Naive thymus-derived CD4-positive, alpha-beta T cell (primary cell): ENCODE results near the gene RSRC1. TPM values are rescaled to one million over a fixed set of nuclear protein-coding genes. Genes with fewer than 3 reads are reported as not detected.

ENCODE experiments used
- ATAC-seq: fragments of 150-1000 bp; cut with Tn5 transposase; 2 replicates; pipeline ENCODE4 v1.10.0; 2021; ENCODE audit warnings: mild to moderate bottlenecking, moderate library complexity
- CTCF ChIA-PET: fragments of 350-600 bp; sonication (Branson Sonifier 250); formaldehyde crosslinking; loops from one replicate; lab custom pipeline; 2021; ENCODE audit warnings: antibody characterized with exemption; lab: Charles Lee
- POLR2A ChIA-PET: fragments of 350-600 bp; sonication (Branson Sonifier 250); formaldehyde crosslinking; loops from one replicate; lab custom pipeline; 2021; ENCODE audit warnings: antibody characterized with exemption, inconsistent platforms; lab: Charles Lee
- DNase-seq, 9 donors: peaks; one replicate each; pipeline versions ENCODE4 v3.0.0 to v3.0.0-alpha.2; 2020 to 2022; ENCODE audit warnings: mixed read lengths in 1 of 9
- H3K27ac ChIP-seq: one replicate; pipeline ENCODE4 v1.7.0; 2013; ENCODE audit warnings: mild to moderate bottlenecking, low read depth, low read length, moderate library complexity
- H3K27me3 ChIP-seq, 2 donors: one replicate each; pipeline ENCODE4 v1.7.0; 2013; ENCODE audit warnings: low read length in 2 of 2, mild to moderate bottlenecking in 2 of 2, moderate library complexity in 2 of 2; ENCODE audit not compliant: control insufficient read depth in 2 of 2, insufficient read depth in 2 of 2
- H3K36me3 ChIP-seq, 3 experiments: 1 replicate in 2 of 3; 2 replicates in 1 of 3; pipeline ENCODE4 v1.7.0; 2013; ENCODE audit warnings: low read length in 3 of 3, mild to moderate bottlenecking in 3 of 3, moderate library complexity in 1 of 3; ENCODE audit not compliant: insufficient read depth in 3 of 3, control insufficient read depth in 2 of 3
- H3K4me1 ChIP-seq, 2 donors: one replicate each; pipeline ENCODE4 v1.7.0; 2013; ENCODE audit warnings: low read length in 2 of 2, mild to moderate bottlenecking in 2 of 2, moderate library complexity in 1 of 2; ENCODE audit not compliant: control insufficient read depth in 2 of 2, insufficient read depth in 2 of 2
- H3K4me3 ChIP-seq: 2 replicates; pipeline ENCODE4 v1.7.0; 2013; ENCODE audit warnings: mild to moderate bottlenecking, low read length
- H3K9me3 ChIP-seq, 3 experiments: 1 replicate in 2 of 3; 2 replicates in 1 of 3; pipeline ENCODE4 v1.7.0; 2013; ENCODE audit warnings: low read length in 3 of 3; ENCODE audit not compliant: control insufficient read depth in 2 of 3
- H3K27ac Mint-ChIP-seq, 9 donors: one replicate each; pipeline ENCODE4 v1.8.0; 2020 to 2022; ENCODE audit warnings: mixed read lengths in 9 of 9, mild to moderate bottlenecking in 8 of 9, moderate library complexity in 5 of 9, inconsistent platforms in 2 of 9
- H3K27me3 Mint-ChIP-seq, 5 donors: one replicate each; pipeline ENCODE4 v1.8.0; 2021 to 2022; ENCODE audit warnings: mixed read lengths in 5 of 5, mild to moderate bottlenecking in 1 of 5
- H3K36me3 Mint-ChIP-seq, 5 donors: one replicate each; pipeline ENCODE4 v1.8.0; 2020 to 2022; ENCODE audit warnings: mixed read lengths in 5 of 5, mild to moderate bottlenecking in 3 of 5, inconsistent platforms in 1 of 5
- H3K4me1 Mint-ChIP-seq, 7 donors: one replicate each; pipeline ENCODE4 v1.8.0; 2020 to 2022; ENCODE audit warnings: mixed read lengths in 7 of 7, mild to moderate bottlenecking in 3 of 7, inconsistent platforms in 1 of 7
- H3K4me3 Mint-ChIP-seq, 10 donors: one replicate each; pipeline ENCODE4 v1.8.0; 2020 to 2022; ENCODE audit warnings: mild to moderate bottlenecking in 10 of 10, mixed read lengths in 10 of 10, moderate library complexity in 6 of 10, inconsistent platforms in 2 of 10
- H3K9me3 Mint-ChIP-seq, 11 donors: one replicate each; pipeline ENCODE4 v1.8.0; 2020 to 2022; ENCODE audit warnings: mixed read lengths in 11 of 11, mild to moderate bottlenecking in 4 of 11, inconsistent platforms in 1 of 11, moderate library complexity in 1 of 11
- intact Hi-C, 2 donors: fragments of 100-400 bp; cut with micrococcal nuclease; formaldehyde crosslinking; loops; one replicate each; pipeline ENCODE4 v1.15.1; 2023
- polyA plus RNA-seq, 2 donors: library from polyadenylated mRNA; unstranded; fragments of 300-500 nt; fragmentation: Illumina TruSeq; gene quantifications; one replicate each; pipeline ENCODE4 v1.2.3, GENCODE V29; 2021
- total RNA-seq, 6 experiments: library from RNA in 5 of 6; stranded (reverse) in 5 of 6; gene quantifications; 1 replicate in 5 of 6; 2 replicates in 1 of 6; pipeline ENCODE4 v1.2.3 and lab custom pipeline; 2021 to 2026

RSRC1 gene
- total and polyA plus RNA-seq, 7 experiments from 2014 or later = 30.0 to 45.0 (median 37.4) TPM

DNA sequence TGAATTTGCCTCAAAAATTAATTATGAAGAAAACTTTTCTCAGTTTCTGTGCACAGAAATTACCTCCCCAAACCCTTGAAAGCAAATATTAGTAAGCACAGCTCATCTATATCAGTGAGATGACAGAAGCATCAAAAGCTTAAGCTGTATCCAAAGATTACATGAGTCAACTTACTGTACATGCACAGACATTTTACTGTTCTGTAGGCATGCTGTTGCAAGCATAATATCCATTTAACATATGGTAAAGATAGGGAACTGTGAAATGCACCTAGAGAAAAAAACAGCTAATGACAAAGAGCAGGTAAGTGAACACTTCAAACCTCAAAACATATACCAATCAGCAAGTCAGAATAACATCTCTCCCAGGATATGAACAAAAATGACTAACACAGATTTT lies 24.5 kb upstream of the RSRC1 start:
- Histone ChIP-seq H3K27ac (no peak overlapping the region), H3K9me3 (no peaks in the 10 kb centered on the region), H3K4me3 (no peak overlapping the region), H3K4me1 (no peaks in the 10 kb centered on the region), H3K27me3 (peaks cover 0 to 3% of the 10 kb centered on the region in 2 donors), H3K36me3 (no peaks in the 10 kb centered on the region)
- H3K4me3 Mint-ChIP-seq = no peak overlapping the region
- H3K4me1 Mint-ChIP-seq = no peaks in the 10 kb centered on the region
- POLR2A ChIA-PET = no interaction called here
- no peak for ATAC-seq
- peaks cover 0 to 5% (median 0%) of the 10 kb centered on the region in 11 donors for H3K9me3 Mint-ChIP-seq
- intact Hi-C loops = no loop called here
- no peak for DNase-seq
- H3K27ac Mint-ChIP-seq = no peak overlapping the region
- H3K27me3 Mint-ChIP-seq = peaks cover 34 to 65% (median 51%) of the 10 kb centered on the region in 5 donors
- CTCF ChIA-PET = no interaction called here
- H3K36me3 Mint-ChIP-seq = no peaks in the 10 kb centered on the region

DNA sequence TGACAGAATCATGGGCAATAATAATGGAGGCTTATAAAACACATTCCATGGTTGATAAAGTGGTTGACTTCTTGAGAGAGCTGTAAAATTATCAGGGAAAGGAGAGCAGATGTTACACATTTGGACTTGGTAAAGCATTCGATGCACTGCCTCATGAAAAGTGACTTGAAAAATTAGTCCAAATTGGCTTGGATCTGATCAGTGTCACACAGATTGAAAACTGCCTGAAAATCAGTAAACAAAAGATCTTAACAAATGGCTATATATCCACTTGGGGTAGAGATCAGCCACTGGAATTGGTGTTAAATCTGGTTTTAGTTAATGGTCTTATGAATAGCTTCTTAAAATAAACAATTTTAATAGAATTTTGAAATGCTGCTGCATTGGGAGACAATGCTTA lies 24.0 kb upstream of the RSRC1 start:
- no peaks in the 10 kb centered on the region for H3K9me3 ChIP-seq
- CTCF ChIA-PET = no interaction called here
- no peaks in the 10 kb centered on the region for H3K4me1 ChIP-seq
- Mint-ChIP-seq H3K27ac (no peak overlapping the region), H3K36me3 (no peaks in the 10 kb centered on the region), H3K27me3 (peaks cover 40 to 65% (median 57%) of the 10 kb centered on the region in 5 donors), H3K4me1 (no peaks in the 10 kb centered on the region), H3K9me3 (peaks cover 0 to 5% (median 0%) of the 10 kb centered on the region in 11 donors), H3K4me3 (no peak overlapping the region)
- DNase-seq (no peak), ATAC-seq (no peak)
- H3K27me3 ChIP-seq = peaks cover 0 to 3% of the 10 kb centered on the region in 2 donors
- H3K36me3 ChIP-seq = no peaks in the 10 kb centered on the region
- no peak overlapping the region for H3K4me3 ChIP-seq
- POLR2A ChIA-PET = no interaction called here
- intact Hi-C loops = no loop called here
- H3K27ac ChIP-seq = no peak overlapping the region

DNA sequence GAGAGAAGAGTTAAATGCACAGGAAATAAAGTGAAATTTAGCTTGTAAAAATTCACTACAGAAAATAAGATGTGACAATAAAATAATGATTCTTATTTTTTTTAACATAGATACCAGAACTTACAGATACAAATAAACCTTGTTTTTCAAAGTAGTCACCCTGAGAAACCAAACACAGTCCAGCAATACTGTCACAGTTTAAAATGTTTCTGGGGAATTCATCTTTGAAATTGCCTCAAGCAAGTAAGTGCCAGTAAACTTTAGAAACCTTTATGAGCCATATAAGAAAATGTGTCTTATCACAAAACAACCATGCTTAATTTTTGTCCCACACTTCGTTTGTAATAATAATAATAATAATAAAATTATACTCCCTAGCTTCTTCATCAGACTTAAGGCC lies 23.5 kb upstream of the RSRC1 start:
- peaks cover 42 to 65% (median 59%) of the 10 kb centered on the region in 5 donors for H3K27me3 Mint-ChIP-seq
- no peak for DNase-seq
- H3K4me1 Mint-ChIP-seq = no peaks in the 10 kb centered on the region
- Histone ChIP-seq H3K36me3 (no peaks in the 10 kb centered on the region), H3K27ac (no peak overlapping the region), H3K4me1 (no peaks in the 10 kb centered on the region), H3K9me3 (no peaks in the 10 kb centered on the region), H3K4me3 (no peak overlapping the region), H3K27me3 (peaks cover 0 to 6% of the 10 kb centered on the region in 2 donors)
- H3K36me3 Mint-ChIP-seq = no peaks in the 10 kb centered on the region
- intact Hi-C loops = no loop called here
- H3K27ac Mint-ChIP-seq = no peak overlapping the region
- POLR2A ChIA-PET = no interaction called here
- peaks cover 0 to 5% (median 0%) of the 10 kb centered on the region in 11 donors for H3K9me3 Mint-ChIP-seq
- no peak overlapping the region for H3K4me3 Mint-ChIP-seq
- no peak for ATAC-seq
- CTCF ChIA-PET = no interaction called here

DNA sequence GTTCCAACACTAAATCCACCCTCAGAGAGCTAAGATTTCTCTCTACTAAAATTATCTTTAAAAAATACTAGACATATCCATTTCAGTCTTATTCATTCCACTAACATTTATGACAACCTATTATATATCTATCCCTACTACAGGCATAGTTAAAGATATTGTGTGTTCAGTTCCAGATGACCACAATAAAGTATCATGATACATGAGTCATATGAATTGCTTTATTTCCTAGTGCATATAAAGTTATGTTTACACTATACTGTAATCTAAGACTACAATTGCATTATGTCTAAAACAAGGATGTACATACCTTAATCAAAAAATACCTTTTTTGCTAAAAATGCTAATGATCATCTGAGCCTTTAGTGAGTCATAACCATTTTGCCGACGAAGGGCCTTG lies 23.1 kb upstream of the RSRC1 start:
- Mint-ChIP-seq H3K4me3 (no peak overlapping the region), H3K27me3 (peaks cover 46 to 67% (median 60%) of the 10 kb centered on the region in 5 donors), H3K36me3 (peaks cover 0 to 2% (median 0%) of the 10 kb centered on the region in 5 donors), H3K9me3 (peaks cover 0 to 5% (median 0%) of the 10 kb centered on the region in 11 donors), H3K27ac (no peak overlapping the region), H3K4me1 (no peaks in the 10 kb centered on the region)
- DNase-seq (no peak), ATAC-seq (no peak)
- ChIA-PET CTCF (no interaction called here), POLR2A (no interaction called here)
- Histone ChIP-seq H3K36me3 (no peaks in the 10 kb centered on the region), H3K4me3 (no peak overlapping the region), H3K4me1 (no peaks in the 10 kb centered on the region), H3K27ac (no peak overlapping the region), H3K9me3 (no peaks in the 10 kb centered on the region), H3K27me3 (peaks cover 0 to 6% of the 10 kb centered on the region in 2 donors)
- intact Hi-C loops = no loop called here

DNA sequence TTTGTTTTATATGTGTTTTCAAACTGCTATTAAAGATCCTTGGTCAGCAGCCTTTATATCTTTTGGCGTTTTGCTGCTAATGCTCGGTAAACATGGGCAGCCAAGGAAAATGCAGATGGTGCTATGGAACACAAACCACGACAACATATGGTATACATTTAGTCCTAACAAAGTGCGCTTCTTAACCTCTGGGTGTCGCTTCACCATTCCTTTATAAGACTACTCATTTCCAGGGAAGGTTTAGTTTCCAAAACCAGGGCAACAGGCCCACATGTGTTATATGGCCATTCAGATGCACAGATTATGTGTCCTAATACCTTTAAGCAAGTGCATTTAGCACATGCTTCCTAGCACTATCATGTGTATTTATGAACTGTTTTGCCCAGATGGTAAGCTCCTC lies 18.4 kb upstream of the RSRC1 start:
- Mint-ChIP-seq H3K9me3 (peaks cover 0 to 29% (median 11%) of the 10 kb centered on the region in 11 donors), H3K27me3 (peaks cover 77 to 88% (median 84%) of the 10 kb centered on the region in 5 donors), H3K4me3 (no peak overlapping the region), H3K4me1 (peaks cover 0 to 6% (median 0%) of the 10 kb centered on the region in 7 donors), H3K36me3 (peaks cover 0 to 8% (median 4%) of the 10 kb centered on the region in 5 donors), H3K27ac (no peak overlapping the region)
- no peaks in the 10 kb centered on the region for H3K36me3 ChIP-seq
- intact Hi-C loops = loop anchor here in 1 of 2 donors (1.0 to 5.0 kb wide), 2 partner anchors 222 to 341 kb away; no protein-coding TSS in a partner anchor
- H3K4me3 ChIP-seq = no peak overlapping the region
- ChIA-PET CTCF (interaction anchor here (0.6 kb wide), 1 partner anchor 1897 kb away, joined by 3 read pairs; no protein-coding TSS in a partner anchor), POLR2A (no interaction called here)
- ATAC-seq = no peak
- H3K27me3 ChIP-seq = peaks cover 8 to 24% of the 10 kb centered on the region in 2 donors
- no peaks in the 10 kb centered on the region for H3K4me1 ChIP-seq
- DNase-seq = no peak
- H3K27ac ChIP-seq = no peak overlapping the region
- peaks cover 0 to 14% (median 0%) of the 10 kb centered on the region in 3 experiments for H3K9me3 ChIP-seq

DNA sequence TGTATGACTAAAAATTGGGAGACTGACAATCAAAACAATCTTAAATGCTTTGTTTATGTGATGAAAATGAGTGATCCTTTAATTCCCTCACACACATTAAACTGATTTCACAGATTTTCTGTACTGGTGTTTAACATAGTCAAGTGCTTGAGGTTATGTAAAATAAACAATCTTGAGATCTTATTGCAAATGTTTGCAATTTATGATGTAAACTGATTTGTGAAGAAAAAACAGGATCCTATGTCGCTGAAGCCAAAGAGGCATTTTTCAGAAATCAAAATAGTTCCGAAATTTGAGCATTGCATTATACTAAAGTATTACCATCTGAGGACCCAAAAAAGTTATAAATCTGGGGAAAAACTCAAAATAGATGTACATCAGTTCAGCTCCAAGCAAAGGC lies 16.4 kb upstream of the RSRC1 start:
- peaks cover 4 to 11% of the 10 kb centered on the region in 2 donors for H3K4me1 ChIP-seq
- peaks cover 0 to 13% (median 7%) of the 10 kb centered on the region in 5 donors for H3K36me3 Mint-ChIP-seq
- CTCF ChIA-PET = no interaction called here
- H3K27ac Mint-ChIP-seq = peak overlapping the region in 1 of 9 donors; percentile 69
- H3K9me3 ChIP-seq = peaks cover 0 to 14% (median 0%) of the 10 kb centered on the region in 3 experiments
- peaks cover 10 to 22% (median 16%) of the 10 kb centered on the region in 7 donors for H3K4me1 Mint-ChIP-seq
- peaks cover 0 to 41% (median 9%) of the 10 kb centered on the region in 11 donors for H3K9me3 Mint-ChIP-seq
- no peak overlapping the region for H3K4me3 ChIP-seq
- H3K27me3 Mint-ChIP-seq = peaks cover 79 to 91% (median 87%) of the 10 kb centered on the region in 5 donors
- POLR2A ChIA-PET = interaction anchor here (7.4 kb wide), 1 partner anchor 15 kb away, joined by 31 read pairs; the partner anchor contains the start of genes RSRC1 and SHOX2
- DNase-seq (no peak), ATAC-seq (no peak)
- H3K36me3 ChIP-seq = no peaks in the 10 kb centered on the region
- H3K4me3 Mint-ChIP-seq = no peak overlapping the region
- intact Hi-C loops = loop anchor here in 1 of 2 donors (5.0 kb wide), 1 partner anchor 339 kb away; no protein-coding TSS in a partner anchor
- H3K27me3 ChIP-seq = peaks cover 18 to 39% of the 10 kb centered on the region in 2 donors
- no peak overlapping the region for H3K27ac ChIP-seq
